ENCODE results near the gene COL4A5. TPM values are rescaled to one million over a fixed set of nuclear protein-coding genes. Genes with fewer than 3 reads are reported as not detected.
"Not testable (repeated sequence)": the region's sequence is repeated elsewhere in the genome, so short reads cannot be mapped to it uniquely, and the experiment has no call there.

The COL4A5 gene
- not detected in 2 replicates for total RNA-seq

DNA sequence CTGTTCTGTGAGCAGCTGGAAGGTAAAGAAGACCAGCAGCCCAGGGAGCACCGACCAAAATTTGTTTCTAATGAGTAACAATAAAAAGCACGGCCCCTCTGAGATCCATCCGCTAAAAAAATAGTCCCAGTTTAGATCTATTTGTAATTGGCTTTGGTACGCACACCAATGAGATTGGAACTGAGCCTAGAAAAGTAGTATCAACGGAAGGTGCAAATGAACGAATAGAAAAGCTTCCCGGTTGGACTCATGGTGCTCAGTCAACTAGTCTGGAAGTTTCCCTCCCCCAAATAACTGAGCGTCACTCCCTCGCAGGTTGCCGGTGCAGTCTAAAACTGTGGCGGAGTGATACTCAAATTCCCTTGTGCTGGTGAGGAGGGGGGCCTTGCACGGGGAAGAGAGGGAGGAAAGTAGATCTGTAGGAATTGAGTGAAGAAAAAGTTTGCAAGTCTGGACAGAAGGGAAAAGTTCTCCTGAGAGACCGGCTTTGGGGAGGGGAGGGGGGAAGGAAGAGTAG lies at the start of gene COL4A5:
COL4A5 (plus strand) TSS at position 413 of the 517 bp plus-strand sequence. CDS start 288 bp downstream, outside the sequence.
- H3K36me3 Mint-ChIP-seq (ENCODE audit: low read depth), result no peaks in the 10 kb centered on the region
- H3K27me3 Mint-ChIP-seq (ENCODE audit: insufficient read depth), result peaks cover 18% of the 10 kb centered on the region
- DNase-seq (ENCODE audit: low spot score), result no peak
- H3K9me3 Mint-ChIP-seq, result no peaks in the 10 kb centered on the region
- H3K4me1 Mint-ChIP-seq (ENCODE audit: low read depth), result no peaks in the 10 kb centered on the region
- no peak within 1 kb of the TSS for H3K4me3 Mint-ChIP-seq
- intact Hi-C loops (cut with micrococcal nuclease), result no loop called here
- H3K27ac Mint-ChIP-seq, result no peak within 1 kb of the TSS

DNA sequence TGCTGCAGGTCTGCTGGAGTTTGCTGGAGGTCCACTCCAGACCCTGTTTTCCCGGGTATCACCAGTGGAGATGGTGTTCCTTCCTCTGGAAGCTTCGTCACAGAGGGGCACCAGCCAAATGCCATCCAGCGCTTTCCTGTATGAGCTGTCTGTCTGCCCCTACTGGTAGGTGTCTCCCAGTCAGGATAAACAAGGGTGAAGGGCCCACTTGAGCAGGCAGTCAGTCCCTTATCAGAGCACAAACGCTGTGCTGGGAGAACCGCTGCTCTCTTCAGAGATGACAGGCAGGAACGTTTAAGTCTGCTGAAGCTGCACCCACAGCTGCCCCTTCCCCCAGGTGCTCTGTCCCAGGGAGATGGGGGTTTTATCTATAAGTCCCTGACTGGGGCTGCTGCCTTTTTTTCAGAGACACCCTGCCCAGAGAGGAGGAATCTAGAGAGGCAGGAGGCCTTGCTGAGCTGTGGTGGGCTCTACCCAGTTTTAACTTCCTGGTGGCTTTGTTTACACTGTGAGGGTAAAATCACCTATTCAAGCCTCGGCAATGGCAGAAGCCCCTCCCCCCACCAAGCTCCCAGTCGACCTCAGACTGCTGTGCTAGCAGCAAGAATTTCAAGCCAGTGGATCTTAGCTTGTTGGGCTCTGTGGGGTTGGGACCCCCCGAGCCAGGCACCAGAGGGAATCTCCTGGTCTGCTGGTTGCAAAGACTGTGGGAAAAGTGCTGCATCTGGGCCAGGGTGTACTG lies 48.5 kb upstream of the COL4A5 start:
- H3K36me3 Mint-ChIP-seq (ENCODE audit: low read depth); intact Hi-C loops (cut with micrococcal nuclease); H3K4me1 Mint-ChIP-seq (ENCODE audit: low read depth); H3K27me3 Mint-ChIP-seq (ENCODE audit: insufficient read depth); H3K27ac Mint-ChIP-seq; H3K9me3 Mint-ChIP-seq; H3K4me3 Mint-ChIP-seq; DNase-seq (ENCODE audit: low spot score): not testable (repeated sequence)

DNA sequence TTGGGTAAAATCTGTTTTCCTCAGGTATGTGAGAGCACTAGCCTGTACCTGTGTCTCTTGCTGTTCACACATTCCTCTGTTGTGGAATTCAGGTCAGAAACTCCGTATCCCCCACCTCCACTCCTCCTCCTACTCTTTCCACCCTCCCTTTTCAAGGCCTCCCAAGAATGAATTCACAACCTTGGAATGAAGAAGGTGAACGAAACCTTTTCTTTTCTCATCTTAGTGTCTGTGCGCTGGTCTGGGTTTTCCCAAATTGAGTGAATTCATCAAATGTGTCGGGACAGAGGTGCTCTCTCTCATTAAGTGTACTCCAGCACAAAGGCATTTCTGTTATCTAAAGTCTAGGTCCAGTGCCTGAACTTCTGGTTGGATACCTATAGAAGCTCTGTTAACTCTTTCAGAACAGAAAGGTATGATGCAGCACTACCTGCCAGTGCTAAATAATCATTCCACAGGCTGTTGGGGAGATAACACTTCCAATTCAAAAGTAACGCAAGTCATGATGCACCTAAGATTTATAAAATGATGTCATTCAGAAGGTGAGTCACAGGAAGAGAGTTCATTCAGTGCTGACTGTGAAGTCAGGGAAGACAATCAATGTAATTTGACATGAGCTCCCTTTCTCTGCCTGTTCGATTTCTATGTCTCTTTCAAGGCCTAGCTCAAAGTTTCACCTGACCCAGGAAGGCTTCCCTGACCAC lies 43.3 kb upstream of the COL4A5 start:
- Mint-ChIP-seq H3K27ac (no peak overlapping the region), H3K36me3 (ENCODE audit: low read depth) (no peaks in the 10 kb centered on the region), H3K9me3 (no peaks in the 10 kb centered on the region), H3K27me3 (ENCODE audit: insufficient read depth) (no peaks in the 10 kb centered on the region), H3K4me3 (no peak overlapping the region), H3K4me1 (ENCODE audit: low read depth) (no peaks in the 10 kb centered on the region)
- DNase-seq (ENCODE audit: low spot score), result no peak
- intact Hi-C loops (cut with micrococcal nuclease), result no loop called here

DNA sequence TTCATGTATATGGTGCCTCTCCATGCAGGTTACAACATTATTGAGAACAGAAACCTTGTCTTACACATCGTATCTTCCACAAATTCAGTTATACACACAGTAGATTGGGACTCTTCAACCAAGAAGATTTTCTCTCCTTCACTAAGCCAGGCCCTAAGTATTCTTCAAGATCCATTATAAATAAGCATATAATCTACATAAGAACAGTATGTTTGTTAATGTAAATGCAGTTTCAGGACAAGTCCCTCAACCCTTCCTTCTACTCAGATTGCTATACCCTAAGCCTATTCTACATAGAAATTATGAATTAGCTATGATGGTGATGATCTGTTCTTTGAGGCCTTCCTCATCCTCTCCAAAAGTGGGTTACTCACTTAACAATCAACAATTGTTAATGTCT lies 42.7 kb upstream of the COL4A5 start:
- H3K4me3 Mint-ChIP-seq, result no peak overlapping the region
- no peaks in the 10 kb centered on the region for H3K36me3 Mint-ChIP-seq (ENCODE audit: low read depth)
- H3K4me1 Mint-ChIP-seq (ENCODE audit: low read depth), result no peaks in the 10 kb centered on the region
- intact Hi-C loops (cut with micrococcal nuclease), result no loop called here
- H3K27me3 Mint-ChIP-seq (ENCODE audit: insufficient read depth), result no peaks in the 10 kb centered on the region
- no peak overlapping the region for H3K27ac Mint-ChIP-seq
- no peaks in the 10 kb centered on the region for H3K9me3 Mint-ChIP-seq
- no peak for DNase-seq (ENCODE audit: low spot score)

DNA sequence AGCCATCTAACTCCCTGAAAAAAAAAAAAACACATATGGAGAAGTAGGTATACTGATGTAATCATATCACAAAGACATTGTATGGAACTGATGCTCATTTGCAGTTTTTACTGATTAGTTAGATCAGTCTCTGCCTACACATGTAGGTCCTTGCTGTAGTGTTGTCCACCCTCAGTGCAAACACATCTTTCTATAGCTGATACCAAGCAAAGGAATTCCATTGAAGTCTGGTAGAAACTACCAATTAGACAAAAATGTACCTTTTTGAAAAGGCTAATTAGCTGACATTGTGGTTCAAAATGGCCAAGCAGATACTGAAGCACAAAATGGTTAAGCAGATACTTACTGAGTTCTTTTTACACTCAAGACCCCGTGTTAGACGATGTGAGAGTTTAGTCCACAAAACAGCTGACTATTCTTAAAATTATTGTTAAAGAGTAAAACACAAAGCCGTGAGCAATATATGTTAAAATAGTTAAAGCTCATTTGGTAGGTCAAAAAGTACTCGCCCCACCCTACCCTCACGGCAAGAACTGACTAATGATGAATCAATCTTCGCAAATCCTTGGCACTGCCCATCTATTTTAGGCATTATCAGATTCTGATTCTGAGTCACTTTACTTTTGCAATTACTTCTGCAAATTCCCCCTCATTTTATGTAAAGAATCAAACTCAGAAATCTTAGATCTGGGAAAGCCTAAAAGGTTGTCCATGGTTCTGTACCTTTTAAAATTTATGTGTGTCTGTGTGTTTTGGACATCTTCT lies 41.8 kb upstream of the COL4A5 start:
- no peaks in the 10 kb centered on the region for H3K36me3 Mint-ChIP-seq (ENCODE audit: low read depth)
- H3K27me3 Mint-ChIP-seq (ENCODE audit: insufficient read depth), result no peaks in the 10 kb centered on the region
- H3K4me1 Mint-ChIP-seq (ENCODE audit: low read depth), result no peaks in the 10 kb centered on the region
- no peak overlapping the region for H3K27ac Mint-ChIP-seq
- no peaks in the 10 kb centered on the region for H3K9me3 Mint-ChIP-seq
- intact Hi-C loops (cut with micrococcal nuclease), result no loop called here
- H3K4me3 Mint-ChIP-seq, result no peak overlapping the region
- no peak for DNase-seq (ENCODE audit: low spot score)

DNA sequence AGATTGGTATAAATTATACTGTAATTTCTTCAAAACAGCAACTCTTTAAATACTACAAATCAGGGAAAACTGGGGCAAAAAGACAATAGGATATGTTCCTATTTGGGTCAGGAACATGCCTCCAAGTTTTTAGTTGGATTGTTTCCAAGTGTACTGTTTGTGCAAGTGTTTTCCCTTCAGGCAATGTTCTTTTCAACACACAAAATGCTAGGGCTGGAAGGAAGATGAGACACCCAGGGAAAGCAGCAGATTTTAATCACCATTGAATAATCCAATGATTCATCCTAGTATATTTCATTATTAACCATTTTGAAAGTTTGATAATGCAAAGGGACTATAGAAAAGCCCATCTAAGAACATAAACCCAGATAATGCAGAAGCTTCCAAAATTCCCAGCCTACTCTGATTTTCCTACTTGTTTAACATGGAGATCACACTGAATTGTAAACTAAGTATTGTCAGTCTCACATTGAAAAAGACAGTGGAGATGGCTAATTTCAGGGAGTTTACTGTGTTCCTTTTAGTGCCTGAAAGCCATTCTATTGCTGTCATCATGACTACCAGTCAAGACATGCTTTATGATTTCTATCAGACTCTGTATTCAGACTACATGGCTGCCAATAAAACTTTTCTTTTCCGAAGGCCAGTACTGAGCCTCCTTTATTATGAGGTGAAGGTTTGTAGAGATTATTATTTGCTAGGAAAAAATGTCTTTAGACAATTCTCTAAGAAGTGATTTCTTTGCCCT lies 40.0 kb upstream of the COL4A5 start:
- no peaks in the 10 kb centered on the region for H3K9me3 Mint-ChIP-seq
- no peaks in the 10 kb centered on the region for H3K27me3 Mint-ChIP-seq (ENCODE audit: insufficient read depth)
- DNase-seq (ENCODE audit: low spot score), result no peak
- no peak overlapping the region for H3K27ac Mint-ChIP-seq
- intact Hi-C loops (cut with micrococcal nuclease), result no loop called here
- H3K4me3 Mint-ChIP-seq, result no peak overlapping the region
- H3K4me1 Mint-ChIP-seq (ENCODE audit: low read depth), result no peaks in the 10 kb centered on the region
- H3K36me3 Mint-ChIP-seq (ENCODE audit: low read depth), result no peaks in the 10 kb centered on the region

DNA sequence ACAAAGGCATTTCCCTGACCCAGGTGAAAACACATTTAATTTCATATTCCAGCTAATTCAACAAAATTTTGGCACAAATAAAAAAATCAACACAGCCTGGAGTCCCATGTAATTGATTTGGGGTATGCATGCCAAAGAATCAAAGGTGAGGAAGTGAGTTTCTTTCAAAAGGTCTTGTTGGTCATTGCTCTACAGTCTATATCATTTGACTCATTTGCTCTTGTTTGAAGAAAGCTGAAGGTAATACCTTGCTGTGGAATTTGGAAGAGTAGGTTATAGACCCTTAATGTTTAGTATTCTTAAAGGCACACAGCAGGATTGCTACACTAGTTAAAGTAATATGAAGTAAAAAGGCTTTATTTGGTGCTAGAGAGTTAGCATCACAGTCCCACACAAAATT lies 26.9 kb upstream of the COL4A5 start:
- intact Hi-C loops (cut with micrococcal nuclease), result no loop called here

DNA sequence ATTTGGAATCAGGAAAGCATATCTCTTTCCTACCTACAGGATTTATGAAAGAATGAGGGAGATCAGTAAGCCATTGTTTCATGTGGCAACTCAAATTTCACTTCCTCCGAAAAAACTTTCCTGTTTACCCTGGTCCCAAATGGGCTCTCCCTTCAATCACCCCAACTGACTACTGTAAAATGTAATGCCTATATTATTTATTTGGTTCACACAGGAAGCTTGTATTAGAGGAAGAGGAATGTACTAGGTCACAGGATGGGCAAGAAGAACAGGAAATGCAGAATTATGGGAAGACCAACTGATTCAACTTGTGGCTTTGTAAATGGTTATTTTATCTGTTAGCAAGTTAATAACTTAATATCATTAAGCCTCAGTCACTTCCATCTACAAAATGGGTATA lies 24.5 kb upstream of the COL4A5 start:
- no peak for DNase-seq (ENCODE audit: low spot score)
- no peaks in the 10 kb centered on the region for H3K9me3 Mint-ChIP-seq
- intact Hi-C loops (cut with micrococcal nuclease), result no loop called here
- H3K4me3 Mint-ChIP-seq, result no peak overlapping the region
- no peaks in the 10 kb centered on the region for H3K4me1 Mint-ChIP-seq (ENCODE audit: low read depth)
- H3K27ac Mint-ChIP-seq, result no peak overlapping the region
- no peaks in the 10 kb centered on the region for H3K27me3 Mint-ChIP-seq (ENCODE audit: insufficient read depth)
- H3K36me3 Mint-ChIP-seq (ENCODE audit: low read depth), result no peaks in the 10 kb centered on the region

More for the DNA sequence above, 26.9 kb upstream of the COL4A5 start:
- Mint-ChIP-seq H3K27me3 (ENCODE audit: insufficient read depth) (no peaks in the 10 kb centered on the region), H3K4me1 (ENCODE audit: low read depth) (no peaks in the 10 kb centered on the region), H3K9me3 (no peaks in the 10 kb centered on the region), H3K36me3 (ENCODE audit: low read depth) (no peaks in the 10 kb centered on the region), H3K4me3 (no peak overlapping the region), H3K27ac (no peak overlapping the region)
- DNase-seq (ENCODE audit: low spot score), result no peak

DNA sequence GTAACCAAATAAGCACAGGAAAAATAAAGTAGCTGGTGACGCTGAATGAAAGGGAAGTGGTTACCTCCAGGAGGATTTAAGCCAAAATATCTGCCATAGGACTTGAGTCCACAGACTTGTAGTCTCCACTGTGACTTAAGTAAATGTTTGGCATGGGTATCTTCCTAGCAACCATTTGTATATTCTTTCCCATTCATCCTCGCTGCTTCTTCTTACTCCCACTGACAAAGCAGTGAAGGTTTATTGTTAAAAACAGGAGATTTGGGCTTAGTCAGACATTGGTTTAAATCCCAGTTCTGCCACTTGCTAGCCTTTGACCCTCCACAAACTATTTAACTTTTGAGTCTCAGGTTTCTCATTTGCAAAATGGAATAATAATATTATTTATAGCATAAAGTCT lies 23.7 kb upstream of the COL4A5 start:
- Mint-ChIP-seq H3K36me3 (ENCODE audit: low read depth) (no peaks in the 10 kb centered on the region), H3K9me3 (no peaks in the 10 kb centered on the region), H3K27me3 (ENCODE audit: insufficient read depth) (no peaks in the 10 kb centered on the region), H3K27ac (no peak overlapping the region), H3K4me1 (ENCODE audit: low read depth) (no peaks in the 10 kb centered on the region), H3K4me3 (no peak overlapping the region)
- intact Hi-C loops (cut with micrococcal nuclease), result no loop called here
- no peak for DNase-seq (ENCODE audit: low spot score)

DNA sequence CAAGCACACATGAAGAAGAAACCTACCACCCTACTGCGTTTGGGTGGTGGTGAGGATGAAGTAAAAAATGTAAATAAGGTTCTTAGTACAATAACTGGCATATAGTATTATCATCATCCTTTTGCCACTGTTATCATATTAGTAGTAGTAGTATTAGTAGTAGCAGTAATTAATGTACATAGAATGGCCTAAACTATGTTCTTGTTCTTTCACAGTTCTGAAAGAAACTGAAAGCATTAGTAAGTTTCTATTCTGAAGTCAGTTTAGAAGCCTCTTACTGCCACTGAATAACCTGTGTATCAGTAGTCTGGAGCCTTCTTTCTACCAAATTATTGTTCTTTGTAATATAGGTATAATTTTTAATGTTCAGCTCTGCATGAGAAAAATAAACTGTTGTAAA lies 22.4 kb upstream of the COL4A5 start:
- no peaks in the 10 kb centered on the region for H3K9me3 Mint-ChIP-seq
- H3K4me1 Mint-ChIP-seq (ENCODE audit: low read depth), result no peaks in the 10 kb centered on the region
- intact Hi-C loops (cut with micrococcal nuclease), result no loop called here
- H3K36me3 Mint-ChIP-seq (ENCODE audit: low read depth), result no peaks in the 10 kb centered on the region
- no peak for DNase-seq (ENCODE audit: low spot score)
- no peak overlapping the region for H3K27ac Mint-ChIP-seq
- H3K27me3 Mint-ChIP-seq (ENCODE audit: insufficient read depth), result no peaks in the 10 kb centered on the region
- H3K4me3 Mint-ChIP-seq, result no peak overlapping the region

DNA sequence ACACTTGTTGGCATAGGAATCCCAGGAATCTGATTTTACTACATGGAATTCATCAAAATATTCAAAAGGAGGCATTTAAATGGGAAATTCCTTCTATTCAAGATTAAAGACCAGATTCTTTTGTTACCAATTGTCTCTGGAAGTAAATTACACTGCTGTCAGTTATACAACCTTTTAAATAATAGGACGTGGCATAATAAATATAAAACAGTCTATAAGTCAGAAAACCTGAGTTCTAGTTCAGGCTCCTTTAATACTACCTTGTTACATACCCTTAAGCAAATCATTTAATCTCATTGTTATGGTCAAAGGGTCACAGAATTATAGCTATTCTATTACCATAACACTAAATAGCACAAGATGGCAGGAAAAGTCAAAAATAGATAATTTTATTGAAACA lies 20.2 kb upstream of the COL4A5 start:
- Mint-ChIP-seq H3K27me3 (ENCODE audit: insufficient read depth) (no peaks in the 10 kb centered on the region), H3K36me3 (ENCODE audit: low read depth) (no peaks in the 10 kb centered on the region), H3K9me3 (no peaks in the 10 kb centered on the region), H3K4me3 (no peak overlapping the region), H3K27ac (no peak overlapping the region), H3K4me1 (ENCODE audit: low read depth) (no peaks in the 10 kb centered on the region)
- intact Hi-C loops (cut with micrococcal nuclease), result no loop called here
- DNase-seq (ENCODE audit: low spot score), result no peak

DNA sequence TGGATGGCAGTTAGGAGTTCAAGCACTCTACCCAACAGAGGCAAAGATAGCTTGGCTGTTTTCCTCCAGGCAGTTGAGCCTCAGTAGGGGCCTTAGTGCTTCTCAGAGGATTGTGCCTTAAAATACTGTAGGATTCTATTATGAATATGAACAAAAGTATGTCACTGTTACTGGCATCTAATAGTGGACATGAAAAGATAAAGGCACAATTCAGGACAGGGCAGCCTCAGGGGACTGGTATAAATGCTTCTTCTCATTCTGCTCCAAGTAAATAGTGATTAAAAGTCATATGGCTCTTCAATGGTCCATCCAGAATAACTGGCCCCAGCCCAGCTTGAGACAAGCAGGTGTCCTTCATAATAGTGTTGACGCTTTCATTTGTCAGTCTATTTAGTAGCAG lies 19.2 kb upstream of the COL4A5 start:
- no peaks in the 10 kb centered on the region for H3K36me3 Mint-ChIP-seq (ENCODE audit: low read depth)
- no peak for DNase-seq (ENCODE audit: low spot score)
- H3K27ac Mint-ChIP-seq, result no peak overlapping the region
- H3K4me3 Mint-ChIP-seq, result no peak overlapping the region
- H3K27me3 Mint-ChIP-seq (ENCODE audit: insufficient read depth), result no peaks in the 10 kb centered on the region
- no peaks in the 10 kb centered on the region for H3K9me3 Mint-ChIP-seq
- H3K4me1 Mint-ChIP-seq (ENCODE audit: low read depth), result no peaks in the 10 kb centered on the region
- intact Hi-C loops (cut with micrococcal nuclease), result no loop called here
